Type B pancreatic cell (in vitro differentiated cells): ENCODE measurements around the gene CHD5. TPM values are rescaled to one million over a fixed set of nuclear protein-coding genes. Genes with fewer than 3 reads are reported as not detected.

Source experiments
- DNase-seq: peaks from one replicate; pipeline ENCODE4 v3.0.0; 2021; ENCODE audit warnings: mixed read lengths; ENCODE audit not compliant: unreplicated experiment; ENCODE audit errors: extremely low spot score
- H3K27ac Mint-ChIP-seq: 2 replicates; pipeline ENCODE4 v1.8.0; 2021; ENCODE audit warnings: mild to moderate bottlenecking, mixed read lengths
- H3K27me3 Mint-ChIP-seq: 2 replicates; pipeline ENCODE4 v1.8.0; 2021; ENCODE audit warnings: mixed read lengths
- H3K36me3 Mint-ChIP-seq: 2 replicates; pipeline ENCODE4 v1.8.0; 2021; ENCODE audit warnings: mixed read lengths
- H3K4me1 Mint-ChIP-seq: one replicate; pipeline ENCODE4 v1.8.0; 2021; ENCODE audit warnings: mixed read lengths; ENCODE audit not compliant: unreplicated experiment
- H3K4me3 Mint-ChIP-seq: 2 replicates; pipeline ENCODE4 v1.8.0; 2021; ENCODE audit warnings: mild to moderate bottlenecking, mixed read lengths
- H3K9me3 Mint-ChIP-seq: 2 replicates; pipeline ENCODE4 v1.8.0; 2021; ENCODE audit warnings: mixed read lengths
- CTCF ChIP-seq: fragments of 200-600 bp; sonication (generic); conservative IDR thresholded peaks from 2 replicates; pipeline ENCODE4 v1.5.0; 2021; ENCODE audit warnings: antibody characterized with exemption, mild to moderate bottlenecking
- total RNA-seq: library from RNA; stranded (reverse); gene quantifications from 2 replicates; pipeline ENCODE4 v1.2.1, GENCODE V29; 2021; ENCODE audit warnings: low replicate concordance

The CHD5 gene
- total RNA-seq, 1 donor from 2014 or later = 0.70 TPM

GRCh38 chr1:6097117-6097595 lies 83.0 kb downstream of the CHD5 start:
- no peaks in the 10 kb centered on the region for H3K36me3 Mint-ChIP-seq
- H3K4me3 Mint-ChIP-seq = no peak overlapping the region
- peaks cover 14% of the 10 kb centered on the region for H3K4me1 Mint-ChIP-seq
- peaks cover 3% of the 10 kb centered on the region for H3K27me3 Mint-ChIP-seq
- no peak overlapping the region for H3K27ac Mint-ChIP-seq
- no peak for TF ChIP-seq CTCF
- no peak for DNase-seq
- H3K9me3 Mint-ChIP-seq = no peaks in the 10 kb centered on the region

GRCh38 chr1:6096243-6097116 lies 83.6 kb downstream of the CHD5 start:
- H3K4me1 Mint-ChIP-seq = peaks cover 14% of the 10 kb centered on the region
- no peaks in the 10 kb centered on the region for H3K9me3 Mint-ChIP-seq
- H3K4me3 Mint-ChIP-seq = no peak overlapping the region
- no peak for DNase-seq
- TF ChIP-seq CTCF = no peak
- H3K27me3 Mint-ChIP-seq = peaks cover 3% of the 10 kb centered on the region
- no peak overlapping the region for H3K27ac Mint-ChIP-seq
- no peaks in the 10 kb centered on the region for H3K36me3 Mint-ChIP-seq

- Mint-ChIP-seq H3K36me3 (no peaks in the 10 kb centered on the region), H3K27ac (no peak overlapping the region), H3K4me1 (peaks cover 19% of the 10 kb centered on the region), H3K27me3 (peaks cover 7% of the 10 kb centered on the region), H3K9me3 (no peaks in the 10 kb centered on the region), H3K4me3 (no peak overlapping the region)
- no peak for DNase-seq
- TF ChIP-seq CTCF = no peak
These were observed 84.4 kb downstream of the CHD5 start for GRCh38 chr1:6095511-6096242.

- H3K27ac Mint-ChIP-seq = no peak overlapping the region
- DNase-seq = no peak
- H3K27me3 Mint-ChIP-seq = peaks cover 7% of the 10 kb centered on the region
- no peak for TF ChIP-seq CTCF
- H3K36me3 Mint-ChIP-seq = no peaks in the 10 kb centered on the region
- peaks cover 19% of the 10 kb centered on the region for H3K4me1 Mint-ChIP-seq
- no peak overlapping the region for H3K4me3 Mint-ChIP-seq
- H3K9me3 Mint-ChIP-seq = no peaks in the 10 kb centered on the region
These were observed 85.2 kb downstream of the CHD5 start for GRCh38 chr1:6094801-6095505.

GRCh38 chr1:6094246-6094645 lies 85.9 kb downstream of the CHD5 start:
- Mint-ChIP-seq H3K27me3 (peaks cover 7% of the 10 kb centered on the region), H3K4me3 (no peak overlapping the region), H3K27ac (no peak overlapping the region), H3K4me1 (peaks cover 19% of the 10 kb centered on the region), H3K9me3 (no peaks in the 10 kb centered on the region), H3K36me3 (no peaks in the 10 kb centered on the region)
- no peak for TF ChIP-seq CTCF
- no peak for DNase-seq
